ENCODE data around the gene ARFGEF3.
"Not testable (repeated sequence)": the region's sequence is repeated elsewhere in the genome, so short reads cannot be mapped to it uniquely, and the experiment has no call there.

ARFGEF3 gene

DNA sequence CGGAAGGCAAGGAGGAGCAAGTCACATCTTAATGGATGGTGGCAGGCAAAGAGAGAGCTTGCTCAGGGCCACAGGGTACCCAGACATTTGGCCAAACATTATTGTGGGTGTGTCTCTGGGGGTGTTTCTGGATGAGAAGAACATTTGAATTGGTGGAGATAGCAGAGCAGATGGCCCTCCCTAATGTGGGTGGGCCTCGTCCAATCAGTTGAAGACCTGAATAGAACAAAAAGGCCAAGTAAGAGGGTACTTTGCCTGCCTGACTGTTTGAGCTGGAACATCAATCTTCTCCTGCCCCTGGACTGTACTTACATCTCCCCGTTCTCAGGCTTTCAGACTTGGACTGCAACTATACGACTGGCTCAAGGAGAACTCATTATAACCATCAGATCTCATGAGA, 160.2 kb downstream of the ARFGEF3 start:
- DNase-seq = no peak

GRCh38 chr6:138323821-138324220, 162.1 kb downstream of the ARFGEF3 start:
- DNase-seq = no peak

- DNase-seq = no peak
Observed at GRCh38 chr6:138328210-138328609, 166.5 kb downstream of the ARFGEF3 start.

DNA sequence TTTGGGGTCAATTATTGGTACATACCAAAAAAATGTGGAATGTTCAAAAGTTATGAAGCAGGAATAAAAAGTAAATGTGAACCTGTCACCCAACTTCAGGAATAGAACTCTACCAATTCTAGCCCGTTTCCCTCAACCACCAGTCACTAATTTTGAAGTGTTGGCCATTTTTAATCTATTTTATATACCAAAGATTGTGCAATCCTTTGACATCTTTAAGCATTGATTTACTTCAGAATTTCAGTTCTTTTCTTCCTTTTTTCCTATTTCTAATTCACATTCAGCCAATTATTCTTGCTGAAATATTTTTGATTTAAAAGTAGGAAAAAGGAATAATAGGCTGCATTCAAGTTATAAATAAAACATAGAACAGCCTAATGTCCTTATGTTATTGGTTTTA, 169.0 kb downstream of the ARFGEF3 start:
- no peak for DNase-seq

DNA sequence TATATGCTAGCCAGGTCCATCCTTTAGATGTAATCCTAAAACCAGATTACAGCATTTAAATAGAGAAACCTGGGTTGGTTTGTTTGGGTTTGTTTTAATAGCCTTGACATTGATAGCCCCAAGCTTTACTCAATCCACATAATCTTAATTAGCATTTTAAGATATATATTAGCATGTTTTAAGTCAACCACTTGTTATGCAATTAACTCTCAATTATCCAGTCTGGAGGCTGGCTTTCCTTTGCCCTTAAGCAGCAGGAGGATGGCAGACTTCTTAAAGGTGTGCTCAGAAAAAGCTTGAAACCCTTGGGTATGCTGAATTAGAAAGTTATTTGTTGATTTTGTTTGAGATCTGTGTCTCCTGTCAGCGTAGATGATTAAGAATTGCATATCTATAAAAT, 169.7 kb downstream of the ARFGEF3 start:
- DNase-seq = no peak

DNA sequence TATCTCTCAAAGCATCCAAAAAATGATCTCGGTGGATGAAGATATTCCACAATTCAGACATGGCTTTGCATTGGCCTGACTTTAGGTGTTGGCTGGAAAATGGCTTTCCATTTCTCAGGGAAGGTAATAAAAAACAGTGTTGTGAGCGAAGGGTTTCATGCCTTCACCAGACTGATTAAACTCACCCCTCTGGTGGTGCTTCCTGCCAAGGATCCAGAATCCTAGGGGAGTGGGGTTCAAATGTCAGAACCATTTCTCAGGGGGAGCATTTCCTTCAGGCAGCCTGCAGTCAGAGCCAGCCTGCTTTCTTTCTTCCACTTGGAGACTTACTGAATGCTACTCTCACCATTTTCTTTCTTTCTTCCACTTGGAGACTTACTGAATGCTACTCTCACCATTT, 170.2 kb downstream of the ARFGEF3 start:
- no peak for DNase-seq

DNA sequence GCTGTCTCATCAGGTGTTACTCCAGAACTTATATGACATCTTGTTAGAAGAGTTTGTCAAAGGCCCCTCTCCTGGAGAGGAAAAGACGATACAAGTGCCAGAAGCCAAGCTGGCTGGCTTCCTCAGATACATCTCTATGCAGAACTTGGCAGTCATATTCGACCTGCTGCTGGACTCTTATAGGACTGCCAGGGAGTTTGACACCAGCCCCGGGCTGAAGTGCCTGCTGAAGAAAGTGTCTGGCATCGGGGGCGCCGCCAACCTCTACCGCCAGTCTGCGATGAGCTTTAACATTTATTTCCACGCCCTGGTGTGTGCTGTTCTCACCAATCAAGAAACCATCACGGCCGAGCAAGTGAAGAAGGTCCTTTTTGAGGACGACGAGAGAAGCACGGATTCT, 172.3 kb downstream of the ARFGEF3 start:
- no peak for DNase-seq

- DNase-seq = no peak
Observed at GRCh38 chr6:138334963-138335362, 173.2 kb downstream of the ARFGEF3 start.

DNA sequence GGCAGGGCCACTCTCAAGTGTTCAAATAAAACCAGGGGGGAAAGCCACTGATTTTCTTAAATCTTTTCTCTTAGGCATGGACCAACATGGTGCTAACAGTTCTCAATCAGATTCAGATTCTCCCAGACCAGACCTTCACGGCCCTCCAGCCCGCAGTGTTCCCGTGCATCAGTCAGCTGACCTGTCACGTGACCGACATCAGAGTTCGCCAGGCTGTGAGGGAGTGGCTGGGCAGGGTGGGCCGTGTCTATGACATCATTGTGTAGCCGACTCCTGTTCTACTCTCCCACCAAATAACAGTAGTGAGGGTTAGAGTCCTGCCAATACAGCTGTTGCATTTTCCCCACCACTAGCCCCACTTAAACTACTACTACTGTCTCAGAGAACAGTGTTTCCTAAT, 174.5 kb downstream of the ARFGEF3 start:
- DNase-seq = no peak

DNA sequence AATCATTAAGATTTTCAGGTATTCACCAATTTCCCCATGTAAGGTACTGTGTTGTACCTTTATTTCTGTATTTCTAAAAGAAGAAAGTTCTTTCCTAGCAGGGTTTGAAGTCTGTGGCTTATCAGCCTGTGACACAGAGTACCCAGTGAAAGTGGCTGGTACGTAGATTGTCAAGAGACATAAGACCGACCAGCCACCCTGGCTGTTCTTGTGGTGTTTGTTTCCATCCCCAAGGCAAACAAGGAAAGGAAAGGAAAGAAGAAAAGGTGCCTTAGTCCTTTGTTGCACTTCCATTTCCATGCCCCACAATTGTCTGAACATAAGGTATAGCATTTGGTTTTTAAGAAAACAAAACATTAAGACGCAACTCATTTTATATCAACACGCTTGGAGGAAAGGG, 175.3 kb downstream of the ARFGEF3 start:
- DNase-seq = no peak

DNA sequence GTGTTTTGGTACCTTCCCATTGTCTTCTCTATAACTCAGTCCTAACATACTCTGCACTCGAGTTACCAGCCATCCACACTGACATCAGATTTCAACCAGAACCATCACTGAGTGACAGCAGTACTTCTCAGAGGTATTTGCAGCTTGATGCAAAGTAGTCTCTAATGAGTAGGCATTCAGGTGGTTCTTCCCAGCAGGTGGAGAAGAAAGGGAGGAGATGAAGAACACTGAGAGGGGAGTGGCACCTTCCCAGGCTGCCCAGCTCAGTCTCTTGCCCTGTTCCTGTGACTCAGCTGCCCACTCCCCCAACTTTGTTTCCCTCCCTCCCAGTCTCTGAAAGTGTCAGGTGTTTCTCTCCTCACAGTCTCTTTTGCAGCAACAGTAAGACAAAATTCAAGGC, 177.3 kb downstream of the ARFGEF3 start:
- no peak for DNase-seq

DNA sequence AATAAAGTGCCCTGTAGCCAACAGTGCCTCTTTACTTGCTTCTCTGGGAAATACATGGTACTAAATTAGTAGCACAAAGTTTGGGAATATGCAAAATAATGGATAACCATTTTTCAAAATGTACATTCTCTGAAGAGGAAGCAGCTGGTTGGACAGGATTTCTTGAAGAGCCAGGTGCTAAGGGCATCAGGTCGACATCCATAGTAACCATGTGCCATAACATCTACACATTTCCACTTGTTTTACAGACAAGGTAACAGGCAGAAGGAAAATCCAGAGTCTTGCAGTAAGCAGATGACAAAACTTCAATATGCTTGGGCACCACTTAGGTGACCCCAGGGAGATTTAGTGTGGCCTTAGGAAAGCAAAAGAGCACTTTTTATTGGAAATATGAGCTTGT, 179.4 kb downstream of the ARFGEF3 start:
- no peak for DNase-seq

DNA sequence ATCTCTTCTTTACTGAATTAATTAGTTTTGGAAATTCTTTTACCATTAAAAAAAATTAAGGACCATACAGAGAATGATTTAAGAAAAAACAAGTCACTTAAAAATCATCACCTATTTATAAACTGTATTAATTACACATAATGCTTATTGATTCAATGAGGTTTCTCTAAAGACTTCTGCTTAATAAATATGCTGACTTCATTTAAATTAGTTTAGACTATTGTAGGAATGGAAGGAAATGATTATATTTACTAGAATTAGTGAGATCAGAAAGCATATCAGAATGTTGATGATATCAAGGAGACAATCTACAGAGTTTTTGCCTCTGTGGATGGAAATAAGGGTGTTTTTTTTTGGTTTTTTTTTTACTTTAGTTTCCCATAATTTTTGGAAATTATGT, 181.4 kb downstream of the ARFGEF3 start:
- no peak for DNase-seq

GRCh38 chr6:138345565-138346285, 184.0 kb downstream of the ARFGEF3 start:
- DNase-seq = no peak

DNA sequence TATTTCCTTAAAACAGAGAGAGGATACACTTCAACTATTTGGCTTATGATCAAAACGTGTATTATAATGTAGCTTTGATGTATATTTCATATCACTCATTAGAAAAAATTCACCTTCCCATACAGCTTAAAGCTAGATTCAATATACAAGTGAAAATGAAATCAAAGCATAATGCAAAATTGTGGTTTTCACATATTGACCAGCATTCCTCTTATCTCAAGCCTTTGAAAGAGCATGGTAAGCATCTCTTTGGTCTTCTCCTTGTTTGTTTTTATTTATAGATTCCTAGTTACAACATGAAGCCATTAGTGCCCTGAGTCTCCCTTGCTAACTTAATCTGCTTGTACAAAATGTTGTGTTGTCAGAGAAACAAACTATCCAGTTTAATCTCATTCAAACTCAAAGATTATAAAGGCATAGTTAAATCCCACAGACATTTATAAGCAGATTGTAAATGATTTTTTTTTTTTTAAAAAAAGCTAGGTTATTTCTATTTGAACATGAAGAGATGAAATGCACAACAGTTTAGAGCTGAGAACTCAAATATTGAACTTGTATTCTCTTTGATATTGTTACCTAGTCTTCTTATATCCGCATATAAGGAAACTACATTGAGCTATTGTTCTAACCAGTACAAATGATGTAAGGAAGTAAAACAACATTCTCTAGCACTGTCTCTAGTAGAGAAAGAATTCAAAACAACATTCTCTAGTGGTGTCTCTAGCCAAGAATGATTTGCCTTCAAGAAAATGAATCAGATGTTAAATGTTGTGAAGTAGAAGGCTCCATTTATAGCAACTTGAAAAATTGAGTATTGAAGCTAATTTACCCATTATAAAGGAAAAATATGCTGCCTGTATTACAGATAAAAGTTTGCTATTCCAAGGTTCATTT, 184.8 kb downstream of the ARFGEF3 start:
- DNase-seq = no peak

DNA sequence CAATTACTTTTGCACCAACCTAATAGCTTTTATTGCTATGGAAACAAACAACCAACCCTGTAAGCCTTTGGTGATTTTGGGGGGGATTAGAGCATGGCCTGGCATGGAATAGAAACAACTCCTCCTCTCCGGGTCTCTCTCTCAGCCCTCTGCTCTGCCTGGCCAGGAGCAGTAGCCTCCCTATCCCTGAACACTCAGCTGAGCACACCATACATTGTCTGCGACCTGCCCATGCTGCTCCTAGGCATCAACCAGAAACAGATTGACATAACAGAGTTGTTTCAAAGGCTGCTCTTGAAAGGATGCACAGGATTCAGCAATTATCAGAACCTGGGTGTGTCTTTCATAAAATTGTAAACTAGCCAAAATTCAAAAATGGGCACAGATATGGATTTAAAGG, 186.1 kb downstream of the ARFGEF3 start:
- no peak for DNase-seq

- DNase-seq = no peak
Observed at GRCh38 chr6:138349891-138350290, 188.2 kb downstream of the ARFGEF3 start.

- DNase-seq = no peak
Observed at GRCh38 chr6:138357928-138358327, 196.2 kb downstream of the ARFGEF3 start.

- DNase-seq = not testable (repeated sequence)
Observed at GRCh38 chr6:138368684-138369083, 206.9 kb downstream of the ARFGEF3 start.

GRCh38 chr6:138370631-138371451, 209.1 kb downstream of the ARFGEF3 start:
- no peak for DNase-seq

GRCh38 chr6:138371452-138371711, 209.6 kb downstream of the ARFGEF3 start:
- DNase-seq = no peak

GRCh38 chr6:138371720-138372119, 210.0 kb downstream of the ARFGEF3 start:
- DNase-seq = no peak

GRCh38 chr6:138372711-138373463, 211.1 kb downstream of the ARFGEF3 start:
- no peak for DNase-seq

Data from DMS 273 treated with DMSO at 0.1 percent for 48 hours (cell line).